Renal cortex interstitium (tissue), 11 donors: ENCODE results near the gene TRIM54. TPM values are rescaled to one million over a fixed set of nuclear protein-coding genes. Genes with fewer than 3 reads are reported as not detected.
A peak's percentile ranks its signal among the peaks of the same experiment; 100 is the strongest.
"Not testable (repeated sequence)": the region's sequence is repeated elsewhere in the genome, so short reads cannot be mapped to it uniquely, and the experiment has no call there.

Experiments used
- DNase-seq, 11 donors: peaks; one replicate each; pipeline ENCODE4 v3.0.0-alpha.2; 2013; ENCODE audit warnings: low read depth in 9 of 11, low spot score in 4 of 11; ENCODE audit errors: extremely low read depth in 1 of 11
- polyA plus RNA-seq, 3 donors: library from polyadenylated mRNA; unstranded; fragments of 120-200 nt; gene quantifications; one replicate each; pipeline ENCODE4 v1.2.1, GENCODE V29; 2013; ENCODE audit not compliant: insufficient read length in 3 of 3

TRIM54 gene
- polyA plus RNA-seq, 3 donors = 5.3 to 7.7 (median 5.7) TPM

DNA sequence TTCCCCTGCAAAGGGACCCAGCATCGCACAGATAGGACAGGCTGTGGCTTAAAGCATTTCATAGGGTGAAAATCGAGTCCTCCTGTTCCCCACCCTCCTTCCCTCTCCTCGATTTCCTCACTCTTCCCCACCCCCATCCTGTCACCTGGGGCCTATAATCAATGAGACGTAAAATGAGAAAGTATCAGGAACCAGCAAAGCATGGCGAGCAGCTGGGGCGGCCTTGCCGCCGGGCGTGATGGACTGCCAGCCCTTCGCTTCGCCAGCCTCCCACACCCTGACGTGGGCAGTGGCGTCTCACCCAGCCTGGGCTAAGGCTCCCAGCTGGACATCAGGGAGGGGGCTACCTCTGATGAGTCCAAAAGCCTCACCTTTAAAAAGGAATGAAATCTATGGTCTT is 30.5 kb upstream of the TRIM54 start:
- DNase-seq = no peak

DNA sequence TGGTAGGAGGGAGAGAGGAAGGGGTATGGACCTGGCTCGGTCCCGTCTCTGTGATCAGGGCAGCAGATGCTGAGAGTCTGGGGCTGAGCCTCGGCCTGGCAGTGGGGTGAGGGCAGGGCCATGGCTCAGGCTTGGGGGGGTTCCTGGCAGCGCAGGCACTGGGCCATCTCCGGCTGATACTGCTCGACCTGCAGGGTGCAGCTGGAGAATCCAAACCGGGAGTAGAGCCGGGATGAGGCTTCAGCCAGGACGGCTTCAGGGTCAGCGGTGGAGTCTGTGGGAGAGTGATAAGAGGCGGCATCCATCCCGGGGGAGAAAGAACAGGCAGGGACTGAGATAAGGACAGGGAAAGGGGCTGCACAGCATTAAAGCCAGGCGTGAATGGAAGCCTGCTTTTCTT is 27.0 kb upstream of the TRIM54 start:
- no peak for DNase-seq

DNA sequence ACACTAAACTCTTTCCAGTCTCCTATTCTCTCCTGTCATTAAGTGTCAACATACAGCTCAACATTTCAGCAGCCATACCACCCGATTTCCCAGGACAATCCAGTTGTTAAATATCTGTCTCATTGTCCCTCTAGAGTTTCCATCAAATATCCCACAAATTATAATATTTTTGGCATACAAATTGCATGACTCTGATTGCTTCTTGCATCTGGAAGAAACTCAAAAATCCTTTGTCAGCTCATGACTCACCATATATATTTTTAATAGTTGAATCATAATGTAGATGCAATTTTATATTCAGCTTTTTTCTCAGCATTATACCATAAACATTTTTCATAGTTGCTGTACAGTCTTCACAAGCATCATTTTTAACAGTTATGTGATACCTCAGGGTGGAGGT is 26.6 kb upstream of the TRIM54 start:
- no peak for DNase-seq

DNA sequence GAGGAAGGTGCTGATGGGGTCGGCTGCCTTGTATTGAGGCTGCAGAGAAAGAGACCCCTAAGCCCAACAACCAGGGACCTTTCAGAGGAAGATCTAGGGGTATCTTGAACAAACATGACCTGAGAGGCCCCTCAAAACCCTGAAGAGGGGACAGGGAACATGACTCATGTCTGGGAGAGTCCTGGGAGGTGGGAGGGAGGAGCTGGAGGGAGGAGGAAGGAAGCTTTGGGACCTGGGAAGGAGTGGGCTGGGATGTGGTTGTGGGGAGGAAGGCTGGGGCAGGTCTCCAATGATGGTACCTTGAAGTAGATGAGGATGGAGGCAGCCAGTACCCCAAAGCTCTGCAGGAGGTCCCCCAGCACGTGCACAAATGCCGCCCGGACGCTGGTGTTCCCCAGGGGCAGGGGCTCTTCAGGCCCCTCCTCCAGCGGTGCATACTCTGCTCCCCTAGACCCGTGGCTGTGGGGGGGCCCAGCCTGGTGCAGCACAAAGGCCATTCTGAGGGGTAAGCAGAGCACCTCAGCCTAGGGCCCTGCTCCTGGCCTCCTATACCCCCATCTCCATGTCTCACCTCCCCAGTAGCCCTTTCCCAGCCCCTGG is 25.3 kb upstream of the TRIM54 start:
- no peak for DNase-seq

DNA sequence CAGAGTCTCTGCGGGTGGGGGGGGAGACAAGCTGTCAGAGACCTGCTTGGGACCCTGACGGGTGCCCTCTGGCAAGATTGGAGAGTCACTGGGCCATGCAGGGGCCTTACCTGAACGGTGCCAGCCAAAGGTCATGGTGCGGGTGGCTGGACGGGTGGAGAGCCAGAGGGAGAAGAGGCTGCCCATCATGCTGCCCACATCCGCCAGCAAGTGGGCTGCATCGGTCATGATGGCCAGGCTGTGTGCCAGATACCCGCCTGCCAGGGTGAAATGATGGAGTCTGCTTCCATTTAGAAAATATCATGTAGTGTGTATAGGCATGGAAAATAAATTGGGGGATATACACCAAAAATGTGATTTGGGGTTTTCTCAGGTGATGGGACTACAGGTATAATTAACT is 24.2 kb upstream of the TRIM54 start:
- no peak for DNase-seq

DNA sequence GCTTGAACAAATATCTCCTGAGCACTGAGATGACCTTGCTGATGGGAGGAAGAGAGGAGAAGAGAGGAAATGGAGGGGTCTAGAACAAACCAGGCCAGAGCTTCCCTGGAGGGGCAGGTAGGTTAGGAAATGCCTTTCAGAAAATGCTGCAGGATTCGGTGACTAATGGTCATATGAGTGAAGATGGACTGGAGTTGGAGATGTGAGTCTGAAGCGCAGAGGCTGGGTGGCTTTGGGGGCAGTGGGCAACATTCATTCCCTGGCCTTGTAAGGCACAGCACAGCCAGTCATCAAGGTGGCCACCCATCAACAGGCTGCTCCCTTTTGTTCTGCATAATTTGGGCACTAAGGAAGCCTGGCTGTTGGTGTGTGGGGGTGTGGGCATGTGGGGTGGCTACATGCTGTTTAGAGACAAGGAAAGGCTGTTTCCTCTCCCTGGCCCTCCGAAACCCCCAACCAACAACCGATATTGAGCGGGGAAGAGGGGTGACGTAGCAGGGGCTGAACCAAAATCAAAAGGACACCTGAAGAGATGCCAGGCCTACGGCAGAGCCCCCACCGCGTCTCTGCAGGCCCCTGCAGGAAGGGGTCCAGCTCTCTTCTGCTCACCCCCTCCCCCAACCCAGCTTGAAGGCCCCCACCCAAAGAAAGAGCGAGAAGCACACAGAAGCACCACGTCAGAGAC is 20.8 kb upstream of the TRIM54 start:
- DNase-seq = no peak

DNA sequence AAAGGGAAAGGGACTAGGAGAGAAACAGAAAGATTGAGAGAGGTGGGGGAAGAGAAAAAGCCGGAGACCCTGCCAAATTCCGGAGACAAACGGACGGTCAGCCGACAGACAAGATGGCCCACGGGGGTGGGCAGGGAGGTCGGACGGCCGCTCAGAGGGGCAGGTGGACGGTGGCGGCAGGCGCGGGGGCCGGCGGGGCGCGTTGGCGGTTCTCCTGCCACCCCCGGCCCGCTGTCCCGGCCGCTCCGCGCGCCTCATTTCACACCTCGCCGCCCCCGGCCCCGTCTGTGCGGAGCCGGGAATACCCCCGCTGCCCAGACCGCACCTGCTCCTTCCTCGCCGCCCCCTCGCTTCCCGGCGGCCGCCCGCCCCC is 20.3 kb upstream of the TRIM54 start:
- DNase-seq = no peak

DNA sequence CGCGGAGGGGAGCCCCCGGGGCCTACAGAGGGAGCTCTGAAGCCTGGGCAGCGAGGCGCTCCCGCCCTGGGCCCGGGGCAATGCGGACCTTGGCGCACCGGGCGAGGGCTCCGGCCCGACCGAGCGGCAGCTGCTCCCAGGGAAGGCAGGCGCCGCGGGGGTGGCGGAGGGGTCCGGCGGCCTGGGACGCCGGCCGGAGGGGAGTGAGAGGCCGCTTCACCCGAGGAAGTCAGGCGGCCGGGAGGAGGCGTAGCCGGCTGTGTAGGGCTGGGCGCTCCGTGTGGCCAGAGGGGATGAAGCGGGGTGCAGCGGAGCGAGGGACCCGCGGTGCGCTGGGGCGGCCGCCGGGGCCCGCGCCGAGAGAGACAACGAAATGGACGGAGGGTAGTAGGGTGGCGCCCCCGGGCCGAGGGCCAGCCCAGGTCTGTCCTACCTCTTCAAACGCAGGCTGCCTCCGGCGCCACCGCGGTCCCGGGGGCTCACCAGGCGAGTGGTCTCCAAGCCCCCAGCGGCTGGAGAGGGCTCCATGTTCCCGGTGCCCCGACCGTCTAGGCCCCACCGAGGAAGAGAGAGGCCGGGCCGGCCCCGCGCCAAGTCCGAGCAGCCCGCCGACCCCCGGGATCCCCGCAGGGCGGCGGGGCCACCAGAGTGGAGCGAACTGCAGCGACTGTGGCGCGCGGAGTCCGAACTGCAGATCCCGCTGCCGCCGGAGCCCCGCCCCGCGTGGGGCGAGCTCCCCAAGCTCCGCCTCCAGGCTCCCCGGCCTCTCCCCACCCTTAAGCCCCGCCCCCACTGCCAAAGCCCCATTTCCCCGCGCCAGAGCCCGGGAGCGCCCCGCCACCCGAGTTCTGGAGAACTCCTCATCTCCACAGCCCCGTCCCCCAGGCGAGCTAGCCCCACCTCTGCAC is 19.6 kb upstream of the TRIM54 start, which contains the start of gene SLC30A3:
Gene SLC30A3, minus strand, starts transcription at position 669 of the 908 bp plus-strand sequence. Its CDS starts 141 bp downstream, at position 528.
- peak in 2 of 11 donors; percentile 34 to 58 for DNase-seq

DNA sequence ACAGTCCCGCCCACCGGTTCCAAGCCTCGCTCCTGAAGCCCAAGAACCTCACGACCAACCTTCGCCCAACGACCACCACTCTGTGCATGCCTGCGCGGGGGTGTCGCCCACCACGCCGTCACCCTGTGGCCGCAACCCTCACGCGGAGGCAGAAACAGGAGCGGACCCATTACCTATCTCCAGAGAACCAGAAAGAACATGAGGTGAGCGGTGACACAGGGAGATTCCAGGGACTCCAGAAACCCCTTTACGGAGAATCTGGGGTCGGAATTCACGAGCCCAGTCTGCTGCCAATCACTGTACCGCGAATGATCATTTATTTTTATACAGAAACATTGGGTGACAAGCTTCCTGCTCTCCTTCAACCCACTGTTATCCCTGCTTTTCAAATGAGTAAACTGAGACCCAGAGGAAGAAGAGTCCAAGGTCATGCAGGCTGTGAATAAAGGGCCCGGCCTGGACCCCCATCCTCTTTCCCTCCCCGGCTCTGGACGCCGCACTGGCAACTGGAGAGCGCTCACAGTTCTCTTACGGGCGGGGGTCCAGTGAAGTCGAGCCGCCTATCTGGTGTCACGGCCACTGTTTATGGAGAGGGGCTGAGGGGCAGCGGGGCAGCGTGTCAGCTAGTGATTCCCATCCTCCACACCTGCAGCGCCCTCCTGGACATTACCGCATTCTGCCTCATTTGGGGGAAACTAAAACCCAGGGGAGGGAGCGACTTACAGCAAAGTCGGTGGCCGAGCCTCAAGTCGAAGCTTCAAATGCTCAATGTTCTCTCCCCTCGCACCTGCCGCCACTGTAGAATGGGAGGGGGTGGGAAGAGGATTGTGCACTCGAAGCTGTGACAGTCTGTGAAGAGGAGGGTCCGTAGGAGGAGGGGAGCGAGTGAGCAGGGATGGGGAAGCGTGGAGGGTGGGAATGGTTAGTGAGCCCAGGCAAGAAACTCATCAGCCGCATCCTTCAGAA is 18.7 kb upstream of the TRIM54 start:
- DNase-seq = no peak

DNA sequence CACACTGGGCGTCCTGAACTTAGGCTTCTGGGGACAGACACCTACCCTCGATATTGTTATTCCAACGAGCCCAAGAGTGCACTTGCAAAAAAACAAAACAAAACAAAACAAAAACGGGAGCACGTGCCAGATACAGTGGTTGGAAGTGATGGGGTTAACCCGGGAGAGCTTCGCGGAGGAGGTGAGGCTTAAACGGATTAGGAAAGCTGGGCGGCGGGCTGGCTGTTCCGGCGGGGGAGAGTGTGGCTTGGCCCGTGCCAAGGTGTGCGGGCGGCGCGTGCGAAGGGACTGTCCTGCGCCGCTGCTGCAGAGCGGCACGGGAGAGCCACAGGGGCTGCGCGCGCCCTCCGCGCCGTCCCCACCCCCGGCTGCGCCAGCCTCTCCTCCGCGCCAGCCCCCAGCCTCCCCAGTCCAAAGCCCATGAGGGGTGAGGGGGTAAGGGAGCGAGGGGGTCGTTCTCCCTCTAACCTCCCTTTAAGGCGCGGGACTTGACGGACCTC is 17.9 kb upstream of the TRIM54 start:
- DNase-seq = no peak

DNA sequence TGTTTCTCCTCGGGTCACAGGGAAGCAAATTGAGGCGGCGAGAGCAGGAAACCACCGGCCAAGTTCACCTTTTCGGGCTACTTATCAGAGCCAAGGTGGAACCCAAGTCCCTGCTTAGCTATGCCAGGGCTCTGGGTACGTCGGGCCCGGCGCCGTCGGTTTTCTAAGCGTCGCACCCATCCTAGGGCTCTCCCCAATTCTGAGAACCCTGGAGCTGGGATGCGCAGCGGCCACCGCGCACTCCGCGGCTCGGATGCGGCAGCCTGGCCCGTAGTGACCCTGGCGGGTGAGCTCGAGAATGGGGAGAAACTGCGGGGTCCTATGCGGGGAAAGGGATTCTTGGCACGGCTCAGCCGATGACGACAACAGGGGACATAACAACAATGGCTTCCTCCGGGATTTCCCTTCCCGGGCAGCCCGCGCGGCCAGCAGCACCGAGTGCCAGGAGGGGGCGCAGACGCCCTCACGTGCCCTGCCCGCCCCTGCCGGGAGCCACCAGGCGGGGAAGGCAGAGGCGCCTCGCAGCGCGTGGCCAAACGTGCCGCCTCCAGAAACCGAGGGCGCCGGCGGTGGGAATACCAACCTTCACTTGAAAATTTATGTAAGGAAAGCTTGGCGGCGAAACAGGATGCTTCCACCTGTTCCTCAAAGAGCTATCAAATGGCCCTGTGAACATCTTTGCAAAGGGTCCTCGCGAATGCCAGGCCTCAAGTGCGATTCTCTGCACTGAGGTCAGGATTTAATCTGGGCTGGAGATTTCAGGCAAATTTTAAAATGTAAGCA is 17.3 kb upstream of the TRIM54 start:
- DNase-seq = peak in 5 of 11 donors; percentile 56 to 76 (median 65)

DNA sequence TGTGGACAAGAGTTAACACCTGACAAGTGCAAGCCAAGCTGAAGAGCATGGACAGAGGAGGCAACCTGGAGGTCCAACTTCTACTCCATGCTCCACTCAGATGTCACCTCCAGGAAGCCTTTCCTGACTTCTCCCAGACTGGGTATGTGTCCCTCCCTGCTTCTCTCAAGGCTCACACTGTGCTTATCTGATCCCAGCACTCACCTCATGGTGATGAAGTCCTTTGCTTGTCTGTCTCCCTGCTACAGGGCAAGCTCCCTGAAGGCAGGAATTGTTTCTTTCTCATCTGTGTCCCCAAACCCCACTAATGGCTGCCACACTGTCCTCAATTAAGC is 16.7 kb upstream of the TRIM54 start:
- no peak for DNase-seq

DNA sequence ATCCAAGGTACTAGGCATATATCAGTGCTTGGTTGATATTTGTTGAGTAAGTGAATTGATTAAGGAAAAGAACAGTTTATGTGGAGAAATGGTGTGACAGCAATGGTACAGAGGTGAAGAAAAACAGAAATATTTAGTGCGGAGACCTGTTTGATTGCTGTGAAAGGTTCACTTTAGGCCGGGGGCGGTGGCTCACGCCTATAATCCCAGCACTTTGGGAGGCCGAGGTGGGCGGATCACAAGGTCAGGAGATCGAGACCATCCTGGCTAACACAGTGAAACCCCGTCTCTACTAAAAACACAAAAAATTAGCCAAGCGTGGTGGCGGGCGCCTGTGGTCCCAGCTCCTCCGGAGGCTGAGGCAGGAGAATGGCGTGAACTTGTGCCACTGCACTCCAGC is 13.9 kb upstream of the TRIM54 start:
- DNase-seq = not testable (repeated sequence)

DNA sequence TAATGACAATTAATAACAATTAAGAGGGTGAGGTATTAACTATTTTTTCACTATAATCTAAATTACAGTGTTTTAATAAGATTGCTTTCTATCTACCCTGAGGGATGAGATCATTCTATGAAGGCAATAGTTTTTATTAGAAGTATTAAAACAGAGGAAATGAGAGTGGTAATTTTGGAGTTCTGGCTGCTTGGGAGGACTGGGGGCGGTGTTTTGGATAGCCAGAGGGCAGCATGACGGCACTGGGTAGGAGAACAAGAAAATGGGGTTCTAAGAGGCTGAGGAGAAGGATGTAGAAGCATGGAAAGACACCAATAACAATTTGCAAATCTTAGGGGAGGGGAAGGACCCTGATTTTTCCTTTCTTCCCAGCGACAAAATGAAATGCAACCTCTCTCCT is 12.1 kb upstream of the TRIM54 start:
- DNase-seq = no peak

DNA sequence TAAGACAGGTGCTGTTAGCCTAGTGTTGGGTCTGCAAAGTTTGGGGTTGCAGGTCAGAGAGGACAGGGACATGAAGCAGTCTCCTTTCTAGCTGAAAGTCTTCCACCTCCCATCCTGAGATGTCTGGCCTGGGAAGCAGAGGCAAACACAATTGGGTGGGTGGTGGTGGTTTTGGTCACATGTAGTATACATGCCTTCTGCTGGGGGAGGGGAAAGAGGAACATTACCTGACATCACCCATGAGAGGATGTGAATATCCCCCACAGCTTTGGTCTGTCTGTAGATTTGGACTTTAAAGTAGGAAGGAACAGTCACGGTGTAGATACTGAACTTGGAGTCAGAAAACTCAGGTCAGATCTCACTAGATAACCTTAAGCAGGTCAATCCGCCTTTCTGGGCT is 11.6 kb upstream of the TRIM54 start:
- DNase-seq = no peak

DNA sequence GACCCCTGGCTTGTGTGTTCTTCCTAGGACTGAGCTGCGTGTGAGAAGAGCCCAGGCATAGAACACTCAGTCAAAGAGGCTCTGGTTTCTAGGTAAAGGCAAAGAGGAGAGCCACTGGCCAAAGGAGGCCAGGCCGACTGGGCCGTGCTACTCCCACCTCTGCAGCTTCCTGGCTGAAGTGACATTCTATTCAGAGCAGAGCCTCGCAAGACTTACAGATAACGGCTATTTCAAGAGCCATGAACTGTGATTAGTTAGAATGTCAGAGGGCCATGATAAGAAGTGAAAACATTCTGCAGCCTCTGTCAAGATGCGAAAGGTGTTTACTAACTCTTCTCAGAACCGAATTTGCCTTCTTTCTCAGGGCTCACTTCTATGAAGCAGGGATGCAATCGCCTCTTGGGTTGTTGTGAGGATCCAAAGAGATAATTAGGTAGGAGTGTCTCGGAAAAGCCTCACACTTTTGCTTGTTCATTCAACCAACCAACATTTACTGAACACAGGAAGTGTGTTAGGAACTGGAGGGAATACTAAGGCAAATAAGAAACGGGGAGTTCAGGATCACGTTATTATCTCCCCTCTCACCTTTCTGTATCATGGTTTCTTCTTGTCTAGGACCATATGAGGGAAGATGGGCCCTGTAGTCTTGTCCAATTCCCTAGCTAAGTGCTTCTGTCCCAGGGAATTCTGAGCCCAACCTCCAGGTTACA is 10.4 kb upstream of the TRIM54 start:
- no peak for DNase-seq
